HG02973 (cell line): ENCODE data around the gene CEBPE.

Source experiments
- ATAC-seq: cut with Tn5 transposase; IDR thresholded peaks from one replicate; pipeline ENCODE4 v1.9.1; 2021; ENCODE audit warnings: moderate library complexity; ENCODE audit not compliant: unreplicated experiment

The CEBPE gene

GRCh38 chr14:23145794-23146350 is 26.8 kb upstream of the CEBPE start:
- no peak for ATAC-seq

- ATAC-seq, result no peak
Observed at GRCh38 chr14:23143911-23144310, 24.9 kb upstream of the CEBPE start.

GRCh38 chr14:23142826-23143225 is 23.8 kb upstream of the CEBPE start:
- no peak for ATAC-seq

GRCh38 chr14:23141706-23142444 is 22.8 kb upstream of the CEBPE start:
- no peak for ATAC-seq

GRCh38 chr14:23140371-23140770 is 21.3 kb upstream of the CEBPE start:
- no peak for ATAC-seq

GRCh38 chr14:23139874-23140273 is 20.8 kb upstream of the CEBPE start:
- no peak for ATAC-seq

- no peak for ATAC-seq
Observed at GRCh38 chr14:23137813-23138535, 18.9 kb upstream of the CEBPE start.

GRCh38 chr14:23137192-23137812 is 18.2 kb upstream of the CEBPE start:
- no peak for ATAC-seq

- ATAC-seq, result no peak
Observed at GRCh38 chr14:23136566-23137133, 17.6 kb upstream of the CEBPE start.

GRCh38 chr14:23132970-23133369 is 13.9 kb upstream of the CEBPE start:
- ATAC-seq, result no peak

- no peak for ATAC-seq
Observed at GRCh38 chr14:23131482-23131881, 12.4 kb upstream of the CEBPE start.

GRCh38 chr14:23130871-23131270 is 11.8 kb upstream of the CEBPE start:
- no peak for ATAC-seq

GRCh38 chr14:23129759-23130316 is 10.8 kb upstream of the CEBPE start:
- no peak for ATAC-seq

GRCh38 chr14:23128969-23129758 is 10.1 kb upstream of the CEBPE start:
- ATAC-seq, result no peak

- ATAC-seq, result no peak
Observed at GRCh38 chr14:23127861-23128260, 8.8 kb upstream of the CEBPE start.

GRCh38 chr14:23126548-23127278 is 7.7 kb upstream of the CEBPE start:
- no peak for ATAC-seq

- ATAC-seq, result no peak
Observed at GRCh38 chr14:23125933-23126524, 7.0 kb upstream of the CEBPE start.

- no peak for ATAC-seq
Observed at GRCh38 chr14:23125011-23125410, 6.0 kb upstream of the CEBPE start.

GRCh38 chr14:23124337-23124954 is 5.4 kb upstream of the CEBPE start:
- ATAC-seq, result no peak
